Posterior vena cava (tissue), 2 donors: Measurements from ENCODE around the gene SLC44A1. TPM values are rescaled to one million over a fixed set of nuclear protein-coding genes. Genes with fewer than 3 reads are reported as not detected.

ENCODE experiments used
- DNase-seq: peaks from one replicate; pipeline ENCODE4 v3.0.0-alpha.2; 2020; ENCODE audit warnings: low spot score
- intact Hi-C, 2 donors: fragments of 100-400 bp; cut with DNase I; formaldehyde crosslinking; loops; one replicate each; pipeline versions ENCODE4 v1.14.1 to v1.14.2; 2022 to 2023
- total RNA-seq, 2 donors: library from RNA; stranded (reverse); fragmentation: NEBNext Ultra II Directional; extraction: Animal tissue kit (Norgen Biotek cat#: 25700); gene quantifications; one replicate each; pipeline ENCODE4 v1.2.1, GENCODE V29; 2021
- donor health status: DM: yes; HTN: yes; CAD: no.
- donor health status: DM: yes; HTN: yes; CAD: no.

The SLC44A1 gene
- total RNA-seq, 2 donors from 2014 or later: 34.1 to 41.6 TPM

GRCh38 chr9:105319202-105319813 lies 74.9 kb downstream of the SLC44A1 start:
- no peak for DNase-seq
- intact Hi-C loops: no loop called here

DNA sequence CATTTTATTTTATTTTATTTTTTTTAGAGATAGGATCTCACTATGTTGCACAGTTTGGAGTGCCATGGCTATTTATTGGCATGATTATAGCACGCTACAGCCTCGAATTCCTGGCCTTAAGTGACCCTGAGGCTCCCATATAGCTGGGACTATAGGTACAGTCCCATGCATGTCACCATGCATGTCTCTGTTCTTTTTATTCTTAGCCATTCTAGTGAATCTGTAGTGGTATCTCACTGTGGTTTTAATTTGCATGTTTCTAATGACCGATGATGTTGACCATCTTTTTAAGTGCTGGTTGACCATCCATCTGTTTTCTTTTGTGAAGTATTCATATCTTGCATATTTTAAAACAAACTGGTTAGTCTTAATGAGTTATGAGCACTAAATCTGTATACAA lies 76.1 kb downstream of the SLC44A1 start:
- intact Hi-C loops: no loop called here
- DNase-seq: no peak

DNA sequence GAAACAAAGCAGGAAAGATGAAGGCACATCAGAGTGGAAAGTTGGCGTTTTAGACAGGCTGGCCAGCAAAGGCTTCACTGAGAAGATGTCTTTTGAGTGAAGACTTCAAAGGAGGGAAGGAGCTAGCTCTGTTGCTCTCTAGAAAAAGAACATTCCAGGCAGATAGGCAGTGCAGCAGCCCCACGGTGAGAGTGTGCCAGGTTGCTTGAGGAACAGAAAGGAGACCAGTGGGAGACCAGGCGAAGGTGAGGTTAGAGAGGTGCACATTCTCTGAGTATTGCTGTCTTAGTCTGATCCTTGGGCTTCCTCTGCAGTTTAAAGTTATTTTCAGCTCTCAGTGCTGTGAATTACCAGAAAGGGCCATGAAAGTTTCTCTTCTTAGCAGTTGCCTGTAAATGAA lies 83.8 kb downstream of the SLC44A1 start:
- intact Hi-C loops: no loop called here
- DNase-seq: no peak

GRCh38 chr9:105328872-105329718 lies 84.6 kb downstream of the SLC44A1 start:
- DNase-seq: no peak
- intact Hi-C loops: no loop called here

- intact Hi-C loops: no loop called here
- DNase-seq: no peak
These were observed 85.2 kb downstream of the SLC44A1 start for GRCh38 chr9:105329719-105330062.

DNA sequence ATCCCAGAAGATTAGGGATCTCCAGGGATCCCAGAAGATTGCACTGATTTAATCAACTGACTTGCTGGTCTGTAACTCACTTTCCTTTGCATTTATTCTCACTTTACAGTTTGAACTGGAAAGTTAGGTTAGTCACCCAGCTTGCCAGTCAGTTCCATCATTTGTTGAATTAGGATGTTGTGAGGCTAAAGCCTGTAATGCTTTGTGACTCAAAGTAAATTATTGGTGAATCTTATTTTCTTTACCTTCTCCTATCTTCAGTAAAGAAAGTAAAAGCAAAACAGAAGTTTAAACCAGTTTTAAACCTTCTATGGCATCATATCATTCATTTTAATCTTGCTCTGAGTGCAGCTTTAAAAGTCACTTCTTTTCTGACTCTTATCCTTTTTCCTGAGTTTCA lies 85.8 kb downstream of the SLC44A1 start:
- DNase-seq: no peak
- intact Hi-C loops: no loop called here

GRCh38 chr9:105330755-105331154 lies 86.3 kb downstream of the SLC44A1 start:
- no peak for DNase-seq
- intact Hi-C loops: no loop called here

- DNase-seq: no peak
- intact Hi-C loops: no loop called here
These were observed 86.7 kb downstream of the SLC44A1 start for GRCh38 chr9:105331160-105331559.

DNA sequence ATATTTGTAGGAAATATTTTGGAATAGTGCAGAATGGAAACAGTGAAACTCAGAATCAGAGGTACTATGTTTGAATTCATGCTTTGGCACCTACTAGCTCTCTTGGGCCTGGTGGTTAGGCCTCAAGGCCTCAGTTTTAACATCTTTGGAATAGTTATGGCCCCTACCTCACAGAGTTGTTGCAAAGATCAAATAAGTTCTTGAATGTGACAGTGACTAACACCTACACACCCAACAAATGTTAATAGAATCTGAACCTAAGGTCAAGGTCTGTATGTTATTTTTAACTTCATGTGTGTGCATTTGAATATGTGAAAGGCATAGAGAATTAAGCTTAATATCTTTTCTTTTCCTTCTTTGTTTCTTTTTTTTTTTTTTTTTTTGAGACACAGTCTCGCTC lies 87.3 kb downstream of the SLC44A1 start:
- intact Hi-C loops: no loop called here
- DNase-seq: no peak

GRCh38 chr9:105332471-105332870 lies 88.0 kb downstream of the SLC44A1 start:
- intact Hi-C loops: no loop called here
- DNase-seq: no peak

DNA sequence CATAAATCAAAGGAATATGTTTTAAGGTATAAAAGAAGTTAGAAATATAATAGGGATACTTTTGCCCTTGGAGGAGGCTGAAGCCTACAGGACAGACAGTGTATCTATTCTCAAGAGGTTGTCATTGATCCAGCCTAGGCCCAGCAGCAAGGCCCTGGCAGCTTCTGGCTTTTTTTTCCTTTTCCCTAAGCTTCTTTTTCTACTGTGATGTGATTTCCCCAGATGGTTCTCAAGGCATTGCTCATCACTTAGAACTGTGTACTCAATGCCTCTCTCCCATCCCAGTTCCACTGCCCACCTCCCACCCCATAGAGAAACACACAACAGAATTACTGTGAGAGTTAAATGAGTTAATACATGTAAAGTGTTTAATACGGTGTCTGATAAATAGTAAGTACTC lies 88.6 kb downstream of the SLC44A1 start:
- intact Hi-C loops: no loop called here
- DNase-seq: no peak

GRCh38 chr9:105333811-105334210 lies 89.4 kb downstream of the SLC44A1 start:
- intact Hi-C loops: no loop called here
- DNase-seq: no peak

DNA sequence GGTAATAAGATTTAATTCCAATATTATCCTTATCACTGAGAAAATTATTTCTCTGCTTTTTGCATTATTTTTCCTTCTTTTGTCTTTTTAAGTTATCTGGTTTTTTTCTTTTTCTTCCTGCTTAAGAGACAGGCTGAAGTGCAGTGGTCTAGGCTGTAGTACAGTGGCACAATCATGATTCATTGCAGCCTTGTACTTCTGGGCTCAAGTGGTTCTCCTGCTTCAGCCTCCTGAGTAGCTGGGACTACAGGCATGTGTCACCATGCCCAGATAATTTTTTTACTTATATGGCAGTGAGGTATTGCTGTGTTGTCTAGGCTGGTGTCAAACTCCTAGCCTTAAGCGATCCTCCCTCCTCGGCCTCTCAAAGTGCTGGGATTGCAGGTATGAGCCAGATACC lies 93.9 kb downstream of the SLC44A1 start:
- DNase-seq: no peak
- intact Hi-C loops: no loop called here

DNA sequence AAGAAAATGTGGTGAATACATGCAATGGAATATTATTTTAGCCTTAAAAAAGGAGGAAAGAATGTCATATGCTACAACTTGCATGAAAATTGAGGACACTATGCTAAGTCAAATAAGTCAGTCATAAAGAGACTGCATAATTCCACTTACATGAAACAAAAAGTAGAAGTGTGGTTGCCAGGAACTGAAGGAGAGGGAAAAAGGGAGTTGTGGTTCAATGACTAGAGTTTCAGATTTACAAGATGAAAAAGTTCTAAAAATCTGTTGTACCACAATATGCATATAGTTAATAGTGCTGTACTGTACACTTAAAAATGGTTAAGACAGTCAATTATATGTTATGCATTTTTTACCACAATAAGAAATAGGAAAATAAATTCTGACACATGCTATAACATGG lies 95.4 kb downstream of the SLC44A1 start:
- DNase-seq: no peak
- intact Hi-C loops: no loop called here

DNA sequence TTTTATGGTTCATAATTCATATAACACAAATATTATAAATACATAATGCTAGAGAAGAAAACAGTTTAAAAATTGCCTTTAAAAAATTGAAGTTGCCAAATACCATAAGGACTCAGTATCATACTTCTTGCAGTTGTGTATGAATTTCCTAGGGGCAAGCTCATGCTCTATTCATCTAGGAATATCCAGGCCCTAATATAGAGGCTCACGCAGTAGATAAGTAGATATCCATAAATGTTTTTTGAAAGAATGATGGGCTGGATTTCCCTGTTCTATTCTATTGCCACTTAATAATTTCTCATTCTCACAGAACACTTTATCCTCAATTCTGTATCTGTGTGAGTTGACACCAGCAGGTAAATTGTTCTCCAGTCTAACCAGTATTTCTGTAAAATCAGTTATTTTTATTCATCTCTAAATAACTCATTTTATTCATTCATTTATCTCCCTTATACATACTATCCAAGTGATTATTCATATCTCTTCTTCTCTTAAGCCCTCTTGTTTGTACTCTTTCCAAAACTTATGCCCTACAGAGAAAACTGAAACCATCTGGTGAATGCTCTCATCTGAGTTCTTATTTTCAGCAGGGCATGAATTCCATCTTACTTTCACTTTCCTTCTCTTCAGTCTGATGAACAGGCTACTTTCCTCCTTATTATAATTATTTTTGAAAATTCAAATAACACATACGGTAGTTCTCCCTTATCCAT lies 97.1 kb downstream of the SLC44A1 start:
- intact Hi-C loops: no loop called here

DNA sequence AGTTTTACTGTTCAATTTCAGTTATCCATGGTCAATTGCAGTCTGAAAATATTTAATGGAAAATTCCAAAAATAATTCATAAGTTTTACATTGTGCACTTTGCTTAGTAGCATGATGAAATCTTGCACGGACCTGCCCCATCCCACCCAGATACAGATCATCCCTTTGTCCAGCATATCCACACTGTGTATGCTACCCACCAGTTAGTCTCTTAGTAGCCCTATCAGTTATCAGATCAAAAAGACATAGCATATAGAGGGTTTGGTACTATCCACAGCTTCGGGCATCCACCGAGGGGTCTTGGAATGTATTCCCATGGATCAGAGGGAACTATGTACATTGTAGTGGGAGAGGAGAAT lies 97.7 kb downstream of the SLC44A1 start:
- intact Hi-C loops: no loop called here

More for the DNA sequence above, 97.1 kb downstream of the SLC44A1 start:
- DNase-seq: no peak

DNA sequence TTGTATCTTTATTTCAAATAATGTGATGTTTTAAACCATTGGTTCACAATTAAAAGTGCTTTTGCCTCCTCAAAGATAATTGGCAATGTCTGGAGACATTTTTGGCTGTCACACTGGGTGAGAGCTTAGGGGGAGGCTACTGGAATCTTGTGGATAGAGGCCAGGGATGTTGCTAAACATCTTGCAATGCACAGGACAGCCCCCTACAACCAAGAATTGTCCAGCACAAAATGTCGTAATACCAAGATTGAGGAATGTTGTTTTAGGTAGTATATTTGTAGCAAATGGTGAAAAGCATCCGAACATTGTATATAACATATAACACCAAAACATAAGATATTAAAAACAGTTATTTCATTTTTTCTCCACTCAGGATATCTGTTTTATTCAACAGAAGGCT lies 99.8 kb downstream of the SLC44A1 start:
- no peak for DNase-seq
- intact Hi-C loops: no loop called here

More for the DNA sequence above, 97.7 kb downstream of the SLC44A1 start:
- DNase-seq: no peak

- intact Hi-C loops: no loop called here
- DNase-seq: no peak
These were observed 101.2 kb downstream of the SLC44A1 start for GRCh38 chr9:105345626-105346025.

DNA sequence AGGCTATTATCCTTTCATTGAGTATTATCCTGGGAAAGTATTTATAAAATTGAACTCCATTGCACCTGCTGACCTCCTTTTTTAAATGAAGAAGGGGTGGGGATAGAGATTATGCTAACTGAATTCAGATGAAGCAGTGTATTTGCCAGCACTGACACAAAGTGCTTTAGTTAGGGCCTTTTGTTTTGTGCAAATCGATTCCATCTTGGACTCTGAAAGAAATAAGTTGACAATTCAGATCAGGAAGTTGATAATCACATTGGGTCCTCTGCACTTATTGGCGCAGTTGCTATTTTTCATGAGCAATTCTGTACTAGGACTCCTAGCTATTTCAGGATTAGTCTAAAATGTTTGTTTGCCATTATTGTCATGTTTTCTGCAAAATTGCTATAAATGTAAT lies 101.8 kb downstream of the SLC44A1 start:
- intact Hi-C loops: no loop called here

DNA sequence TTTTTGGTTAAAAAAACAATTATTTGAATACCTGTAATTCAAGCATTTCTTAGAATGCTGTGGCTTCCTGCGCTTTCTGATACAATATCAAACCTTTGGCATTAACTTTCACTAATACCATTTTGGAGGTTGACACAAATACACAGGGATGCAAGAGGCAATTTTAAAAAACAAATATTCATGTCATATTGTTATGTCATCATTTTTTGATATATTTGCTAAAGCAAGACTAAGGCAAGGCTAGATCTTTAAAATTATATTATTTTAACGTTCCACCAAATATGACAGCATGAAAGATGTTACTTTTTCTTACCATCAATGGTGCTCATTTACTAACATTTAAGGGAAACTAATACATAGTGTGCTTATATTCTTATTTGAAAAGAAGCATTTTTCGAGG lies 110.0 kb downstream of the SLC44A1 start:
- no peak for DNase-seq
- intact Hi-C loops: no loop called here

More for the DNA sequence above, 101.8 kb downstream of the SLC44A1 start:
- no peak for DNase-seq

DNA sequence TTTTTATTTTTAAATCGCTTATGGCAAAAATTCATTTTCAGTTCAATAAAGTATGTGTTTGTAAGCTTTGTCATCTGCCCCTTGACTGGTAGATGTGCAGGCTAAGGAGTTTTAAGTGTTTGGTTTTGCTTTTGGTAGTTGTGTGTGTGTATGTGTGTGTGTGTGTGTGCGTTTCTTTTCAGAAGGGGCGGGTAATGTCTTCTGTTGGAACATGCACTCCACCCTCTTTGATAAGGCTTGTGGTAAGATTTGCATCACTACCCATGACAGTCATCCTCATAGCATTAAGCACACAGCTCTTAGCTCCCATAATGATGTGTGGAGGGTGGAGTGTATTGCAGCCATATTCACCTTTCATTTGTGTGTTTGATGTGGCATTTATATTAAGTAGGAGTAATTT lies 111.3 kb downstream of the SLC44A1 start:
- intact Hi-C loops: no loop called here
- DNase-seq: no peak
